GM21367 (cell line): ENCODE results near the gene TSR3.

Source experiments
- ATAC-seq: cut with Tn5 transposase; IDR thresholded peaks from one replicate; pipeline ENCODE4 v1.9.1; 2021; ENCODE audit not compliant: unreplicated experiment

Gene TSR3

GRCh38 chr16:1378087-1378803 is 26.6 kb upstream of the TSR3 start:
- no peak for ATAC-seq

DNA sequence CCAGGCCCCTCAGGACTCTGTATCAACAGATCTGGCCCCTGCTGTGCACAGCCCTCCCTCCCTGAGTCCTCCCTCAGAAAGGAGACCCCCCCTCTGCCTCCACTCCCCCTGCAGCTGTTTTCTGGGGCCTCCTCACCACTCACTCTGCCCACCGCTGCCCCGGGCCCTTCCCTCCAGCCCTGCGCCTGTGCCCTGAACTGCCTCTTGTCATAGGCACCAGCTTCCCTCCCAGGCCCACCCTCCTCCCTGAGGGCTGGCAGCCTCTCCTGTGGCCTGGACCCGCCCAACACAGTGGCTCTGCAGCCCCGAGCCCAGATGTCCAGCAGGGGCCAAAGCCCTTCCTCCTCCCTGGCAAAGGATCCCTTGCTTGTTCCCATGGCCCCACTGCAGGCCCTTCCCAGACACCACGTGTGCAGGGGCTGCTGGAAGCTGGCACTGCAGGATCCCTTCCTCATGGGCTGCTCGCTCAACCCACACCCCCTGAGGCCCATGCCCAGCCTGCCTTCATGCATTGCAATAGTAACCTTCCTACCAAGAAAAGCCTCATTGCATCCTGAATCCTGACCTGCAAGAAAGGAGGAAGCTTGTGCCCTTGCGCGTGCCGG is 25.8 kb upstream of the TSR3 start:
- ATAC-seq, result no peak

GRCh38 chr16:1375741-1376410 is 24.2 kb upstream of the TSR3 start:
- ATAC-seq, result no peak

DNA sequence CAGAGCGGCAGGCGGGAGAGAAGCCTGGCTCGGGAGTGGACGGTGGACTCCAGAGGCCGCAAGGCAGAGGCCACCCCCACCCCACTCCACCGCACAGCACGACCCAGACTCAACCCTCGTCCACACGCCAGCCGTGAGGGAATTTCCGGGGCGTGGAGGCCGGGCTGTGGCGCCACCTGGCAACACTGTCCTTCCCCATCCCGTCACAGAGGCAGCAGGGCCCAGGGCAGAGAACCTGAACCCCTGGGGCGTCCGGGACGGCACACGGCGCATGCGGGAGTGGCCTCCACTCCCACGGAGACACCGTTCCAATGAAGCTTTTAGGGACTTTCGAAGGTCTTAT is 23.6 kb upstream of the TSR3 start:
- ATAC-seq, result no peak

- ATAC-seq, result no peak
Measured at GRCh38 chr16:1374418-1375297, 23.0 kb upstream of the TSR3 start.

DNA sequence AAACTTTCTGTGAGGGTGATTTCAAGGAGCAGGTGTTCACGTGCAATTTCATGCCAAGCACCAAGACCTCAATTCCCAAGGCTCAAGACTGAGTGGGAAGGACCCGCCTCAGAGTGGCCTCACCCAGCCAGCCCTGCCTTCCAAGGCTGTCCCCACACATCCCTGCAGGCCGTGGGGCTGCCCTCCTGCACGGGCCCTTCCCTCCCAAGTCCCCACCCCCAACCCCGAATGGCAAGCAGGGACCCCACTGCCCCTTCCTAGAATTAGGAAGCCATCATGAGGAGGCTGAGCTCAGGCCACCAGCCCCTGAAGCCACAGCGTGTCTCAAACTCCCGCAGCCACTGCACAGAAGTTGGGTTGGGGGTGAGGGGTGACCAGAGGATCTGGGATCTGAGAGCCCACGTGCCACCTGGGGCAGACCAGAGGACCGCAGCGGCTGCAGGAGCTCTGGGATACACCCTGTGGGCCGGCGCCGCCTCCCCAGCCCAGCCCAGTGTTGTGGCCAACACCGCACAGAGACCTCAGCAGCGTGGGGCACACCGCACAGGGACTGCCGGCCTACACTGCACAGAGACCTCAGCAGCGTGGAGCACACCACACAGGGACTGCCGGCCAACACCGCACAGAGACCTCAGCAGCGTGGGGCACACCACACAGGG is 20.7 kb upstream of the TSR3 start:
- no peak for ATAC-seq

- ATAC-seq, result no peak
Measured at GRCh38 chr16:1371054-1371978, 19.6 kb upstream of the TSR3 start.

DNA sequence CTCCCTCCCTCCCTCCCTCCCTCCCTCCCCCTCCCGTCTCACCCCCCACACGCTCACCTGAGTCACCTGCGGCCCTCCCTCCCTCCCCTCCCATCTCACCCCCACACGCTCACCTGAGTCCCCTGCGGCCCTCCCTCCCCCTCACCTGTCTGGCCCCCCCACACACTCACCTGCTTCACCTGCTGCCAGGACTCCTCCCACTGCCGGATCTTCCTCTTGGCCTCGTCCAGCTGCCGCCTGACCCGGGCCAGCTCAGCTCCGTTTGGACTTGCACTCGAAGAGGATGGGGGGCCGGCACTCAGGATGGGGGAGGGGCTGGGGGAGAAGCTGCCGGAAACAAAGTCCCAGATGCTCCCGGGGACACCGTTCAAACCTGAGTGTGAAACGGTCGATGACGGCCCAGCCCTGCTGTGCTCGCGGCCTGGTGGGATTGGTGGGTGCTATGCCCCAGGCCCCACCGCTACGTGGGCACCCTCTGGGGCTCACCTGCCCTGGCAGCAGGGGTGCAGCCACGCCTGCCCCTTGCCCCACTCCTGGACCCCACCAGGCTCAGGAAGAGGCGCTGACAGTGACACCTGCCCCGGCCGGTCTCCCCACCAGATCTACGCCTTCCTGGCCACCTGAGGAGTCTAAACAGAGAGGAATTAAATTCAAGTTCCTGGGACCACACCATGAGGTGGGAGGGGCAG is 16.0 kb upstream of the TSR3 start:
- ATAC-seq, result no peak

DNA sequence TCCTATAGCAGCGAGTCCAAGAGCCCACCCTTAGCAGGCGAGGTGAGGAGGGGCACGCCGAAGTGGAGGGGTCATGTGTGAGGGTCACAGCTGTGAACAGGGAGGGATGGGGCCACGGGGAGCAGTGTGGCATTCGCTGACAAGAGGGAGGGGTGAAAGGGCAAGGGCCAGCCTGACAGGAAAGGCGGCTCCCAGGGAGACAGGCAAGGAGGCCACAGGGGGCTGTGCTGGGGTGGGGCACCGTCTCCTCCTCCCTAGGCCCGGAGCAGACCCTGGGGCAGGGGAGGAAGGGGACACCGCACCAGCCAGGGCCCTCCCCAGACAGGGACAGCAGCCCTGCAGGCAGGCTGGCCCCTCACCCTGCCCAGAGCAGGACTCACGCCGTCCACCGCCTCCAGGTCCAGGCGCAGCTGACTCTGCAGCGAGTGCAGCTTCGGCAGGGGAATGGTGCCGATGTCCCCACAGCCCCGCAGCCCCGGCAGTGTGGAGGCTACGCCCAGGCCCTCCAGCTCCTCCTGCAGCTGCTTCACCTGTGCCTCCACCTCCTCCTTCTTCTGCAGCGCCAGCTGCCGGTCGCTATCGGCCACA is 15.1 kb upstream of the TSR3 start:
- no peak for ATAC-seq

- no peak for ATAC-seq
Measured at GRCh38 chr16:1366060-1366711, 14.5 kb upstream of the TSR3 start.

GRCh38 chr16:1364510-1364909 is 12.8 kb upstream of the TSR3 start:
- ATAC-seq, result no peak

DNA sequence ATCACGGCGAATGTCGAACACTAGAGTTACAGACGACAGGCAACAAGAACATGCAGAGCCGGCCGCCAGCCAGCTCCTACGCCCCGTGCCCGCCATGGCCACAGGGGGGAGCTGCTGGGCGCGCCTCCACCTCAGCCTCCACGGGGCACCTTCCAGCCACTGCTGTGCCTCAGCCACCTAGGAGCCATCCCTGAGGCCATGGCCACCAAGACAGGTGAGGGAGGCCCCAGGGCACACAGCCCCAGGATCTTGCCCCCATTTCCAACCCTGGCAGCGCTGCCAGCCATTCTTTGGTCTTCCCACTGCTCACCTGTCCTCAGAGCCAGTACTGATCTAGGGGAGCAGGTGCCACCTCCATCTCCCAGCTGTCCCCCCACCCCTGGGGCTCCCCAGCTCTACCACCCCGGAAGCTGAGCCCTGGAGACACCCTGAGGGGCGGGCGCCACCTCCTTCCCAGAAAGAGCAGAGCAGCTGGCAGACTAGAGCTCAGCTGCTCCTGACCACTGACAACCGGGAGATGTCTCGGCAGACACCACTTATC is 11.9 kb upstream of the TSR3 start:
- ATAC-seq, result no peak

DNA sequence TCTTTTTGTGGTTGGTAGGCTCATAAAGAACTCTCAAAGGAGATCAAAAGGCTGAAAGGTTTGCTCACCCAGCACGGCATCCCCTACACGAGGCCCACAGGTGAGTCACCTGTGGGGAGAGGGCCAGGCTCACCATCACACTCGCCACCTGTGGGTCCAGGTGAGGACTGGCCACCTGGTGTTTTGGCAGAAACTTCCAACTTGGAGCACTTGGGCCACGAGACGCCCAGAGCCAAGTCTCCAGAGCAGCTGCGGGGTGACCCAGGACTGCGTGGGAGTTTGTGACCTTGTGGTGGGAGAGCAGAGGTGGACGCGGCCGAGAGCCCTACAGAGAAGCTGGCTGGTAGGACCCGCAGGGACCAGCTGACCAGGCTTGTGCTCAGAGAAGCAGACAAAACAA is 11.1 kb upstream of the TSR3 start:
- ATAC-seq, result no peak

GRCh38 chr16:1361685-1362360 is 10.1 kb upstream of the TSR3 start:
- ATAC-seq, result no peak

DNA sequence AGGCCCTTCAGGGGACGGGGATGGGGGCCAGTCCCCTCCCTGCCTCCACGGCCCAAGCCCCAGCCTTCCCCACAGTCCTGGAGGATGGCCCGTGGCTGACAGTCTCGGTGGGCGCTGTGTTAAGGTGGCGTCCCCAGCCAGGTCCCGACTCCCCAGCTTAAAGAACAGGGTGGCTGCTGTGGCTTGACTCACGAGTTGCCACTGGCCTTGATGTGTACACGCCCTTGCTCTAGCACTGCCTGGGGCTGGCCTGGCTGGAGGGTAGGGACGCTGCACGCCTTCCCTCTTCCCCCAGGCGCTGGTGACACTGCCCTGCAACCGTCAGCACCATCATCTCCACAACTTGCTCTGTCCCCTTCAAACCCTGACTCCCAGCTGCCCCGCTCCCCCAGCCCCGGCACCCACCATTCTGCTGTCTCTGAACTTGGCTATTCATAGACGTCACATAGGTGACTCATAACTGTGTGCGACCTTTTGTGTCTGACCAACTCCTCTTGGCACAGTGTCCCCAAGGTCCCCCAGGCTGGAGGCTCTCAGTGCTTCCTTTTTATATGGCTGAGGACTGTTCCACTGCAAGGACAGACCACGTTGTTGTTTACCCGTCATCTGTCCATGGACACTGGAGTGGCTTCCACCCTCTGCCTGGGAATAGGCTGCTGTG is 6.4 kb upstream of the TSR3 start:
- ATAC-seq, result no peak

DNA sequence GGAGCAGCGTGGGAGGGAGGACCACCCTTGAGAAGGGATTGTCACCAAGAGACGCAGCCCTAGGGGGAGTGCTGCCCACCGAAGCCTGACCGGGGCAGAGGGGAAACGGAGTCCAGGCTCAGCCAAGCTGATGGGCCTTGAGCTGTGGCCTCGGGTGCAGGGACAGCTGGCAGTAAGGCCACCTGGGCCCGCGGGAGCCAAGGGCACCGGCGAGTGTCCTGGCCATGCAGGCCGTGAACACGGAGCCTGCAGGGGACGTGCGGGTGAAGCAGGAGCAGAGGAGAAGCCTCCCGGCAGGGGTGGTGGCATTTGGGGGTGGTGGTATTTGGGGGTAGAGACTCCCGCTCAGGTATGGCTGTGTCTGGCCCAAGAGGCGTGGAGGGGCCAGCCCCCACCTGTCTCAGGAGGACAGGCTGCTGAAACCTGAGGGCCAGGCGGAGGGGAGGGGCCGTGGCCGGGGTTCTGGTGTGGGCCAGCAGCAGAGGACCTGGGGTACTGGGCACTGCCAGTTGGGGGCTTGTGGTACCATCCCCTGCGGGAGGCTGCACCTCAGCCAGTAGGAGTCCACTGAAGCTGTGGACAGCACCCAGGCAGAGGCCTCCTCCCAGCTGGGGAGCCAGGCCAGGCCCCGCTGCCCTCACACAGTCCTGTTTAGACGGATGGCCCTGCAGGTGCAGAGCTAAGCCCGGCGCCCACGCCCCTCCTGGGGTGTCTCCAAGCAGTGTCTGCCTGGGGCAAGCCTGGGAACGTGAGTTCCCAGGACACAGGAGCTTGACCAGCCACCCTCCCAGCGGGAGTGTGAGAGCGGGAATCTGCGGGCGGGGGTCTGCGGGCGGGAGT is 4.6 kb upstream of the TSR3 start:
- no peak for ATAC-seq
